ENCODE data around the gene SIAH1. TPM values are rescaled to one million over a fixed set of nuclear protein-coding genes. Genes with fewer than 3 reads are reported as not detected.
"Not testable (repeated sequence)": the region's sequence is repeated elsewhere in the genome, so short reads cannot be mapped to it uniquely, and the experiment has no call there.

SIAH1 gene
- total RNA-seq, 4 donors from 2014 or later: 20.6 to 37.6 (median 34.4) TPM

- DNase-seq (ENCODE audit: low spot score in 2 of 2): no peak
- 68 to 74% methylated on average over 2 of the region's 2 CpGs for WGBS, 2 donors
- TF ChIP-seq, protein P1, sequence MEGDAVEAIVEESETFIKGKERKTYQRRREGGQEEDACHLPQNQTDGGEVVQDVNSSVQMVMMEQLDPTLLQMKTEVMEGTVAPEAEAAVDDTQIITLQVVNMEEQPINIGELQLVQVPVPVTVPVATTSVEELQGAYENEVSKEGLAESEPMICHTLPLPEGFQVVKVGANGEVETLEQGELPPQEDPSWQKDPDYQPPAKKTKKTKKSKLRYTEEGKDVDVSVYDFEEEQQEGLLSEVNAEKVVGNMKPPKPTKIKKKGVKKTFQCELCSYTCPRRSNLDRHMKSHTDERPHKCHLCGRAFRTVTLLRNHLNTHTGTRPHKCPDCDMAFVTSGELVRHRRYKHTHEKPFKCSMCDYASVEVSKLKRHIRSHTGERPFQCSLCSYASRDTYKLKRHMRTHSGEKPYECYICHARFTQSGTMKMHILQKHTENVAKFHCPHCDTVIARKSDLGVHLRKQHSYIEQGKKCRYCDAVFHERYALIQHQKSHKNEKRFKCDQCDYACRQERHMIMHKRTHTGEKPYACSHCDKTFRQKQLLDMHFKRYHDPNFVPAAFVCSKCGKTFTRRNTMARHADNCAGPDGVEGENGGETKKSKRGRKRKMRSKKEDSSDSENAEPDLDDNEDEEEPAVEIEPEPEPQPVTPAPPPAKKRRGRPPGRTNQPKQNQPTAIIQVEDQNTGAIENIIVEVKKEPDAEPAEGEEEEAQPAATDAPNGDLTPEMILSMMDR (IDR thresholded peaks at IDR 0.05): no peak
- TF ChIP-seq POLR2A (IDR thresholded peaks at IDR 0.05): no peak
- H3K4me3 ChIP-seq (ENCODE audit: low read depth, poor library complexity, severe bottlenecking): no peak overlapping the region
- intact Hi-C loops (cut with DNase I; ENCODE audit: low total_unique reads): no loop called here
Observed at GRCh38 chr16:48413272-48413671, 28.1 kb upstream of the SIAH1 start.

DNA sequence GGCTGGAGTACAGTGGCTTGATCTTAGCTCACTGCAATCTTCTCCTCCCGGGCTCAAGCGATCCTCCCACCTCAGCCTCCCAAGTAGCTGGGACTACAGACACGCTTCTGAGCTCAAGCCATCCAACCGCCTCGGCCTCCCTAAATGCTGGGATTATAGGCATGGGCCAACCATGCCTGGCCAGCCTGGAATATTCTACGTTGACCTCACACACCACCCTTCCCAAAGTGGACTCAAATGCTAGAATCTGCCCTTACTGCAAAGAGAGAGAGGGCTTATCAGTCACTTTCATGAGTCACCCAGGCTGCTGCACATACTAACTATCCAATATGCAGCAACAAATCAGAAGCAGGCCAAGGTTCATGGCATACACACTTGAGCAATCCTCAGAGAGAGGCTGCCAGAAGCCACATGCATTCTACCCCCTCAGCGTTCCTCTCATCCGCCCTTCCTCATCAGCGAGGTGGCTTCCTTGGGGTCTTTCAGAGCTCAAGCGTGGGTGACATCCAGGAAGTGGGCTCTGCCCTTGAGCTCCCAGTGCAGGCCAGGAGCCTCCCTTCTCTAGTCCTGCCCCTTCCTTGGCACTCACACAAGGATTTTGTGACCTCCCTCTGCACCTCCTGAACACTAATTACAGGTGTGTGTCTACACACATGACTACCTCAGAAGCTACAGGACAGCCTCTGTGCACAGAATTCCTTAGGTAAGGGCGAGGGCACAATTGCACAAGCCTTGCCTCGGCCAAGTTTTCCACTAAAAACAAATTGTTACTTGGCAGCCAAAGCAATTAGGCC lies 24.8 kb upstream of the SIAH1 start:
- peak in 1 of 2 donors; percentile 47 for DNase-seq (ENCODE audit: low spot score in 2 of 2)
- H3K4me3 ChIP-seq (ENCODE audit: low read depth, poor library complexity, severe bottlenecking): no peak overlapping the region
- intact Hi-C loops (cut with DNase I; ENCODE audit: low total_unique reads): no loop called here
- 61 to 71% methylated on average over 12 of the region's 12 CpGs for WGBS, 2 donors
- no peak for TF ChIP-seq POLR2A (IDR thresholded peaks at IDR 0.05)
- TF ChIP-seq, protein P1 (IDR thresholded peaks at IDR 0.05): no peak

- 92 to 97% methylated on average over 7 of the region's 7 CpGs for WGBS, 2 donors
- TF ChIP-seq, protein P1 (IDR thresholded peaks at IDR 0.05): no peak
- TF ChIP-seq POLR2A (IDR thresholded peaks at IDR 0.05): no peak
- peak; percentile 34 to 86 for DNase-seq (ENCODE audit: low spot score in 2 of 2)
- no peak overlapping the region for H3K4me3 ChIP-seq (ENCODE audit: low read depth, poor library complexity, severe bottlenecking)
- intact Hi-C loops (cut with DNase I; ENCODE audit: low total_unique reads): no loop called here
Observed at GRCh38 chr16:48408688-48409087, 23.5 kb upstream of the SIAH1 start.

DNA sequence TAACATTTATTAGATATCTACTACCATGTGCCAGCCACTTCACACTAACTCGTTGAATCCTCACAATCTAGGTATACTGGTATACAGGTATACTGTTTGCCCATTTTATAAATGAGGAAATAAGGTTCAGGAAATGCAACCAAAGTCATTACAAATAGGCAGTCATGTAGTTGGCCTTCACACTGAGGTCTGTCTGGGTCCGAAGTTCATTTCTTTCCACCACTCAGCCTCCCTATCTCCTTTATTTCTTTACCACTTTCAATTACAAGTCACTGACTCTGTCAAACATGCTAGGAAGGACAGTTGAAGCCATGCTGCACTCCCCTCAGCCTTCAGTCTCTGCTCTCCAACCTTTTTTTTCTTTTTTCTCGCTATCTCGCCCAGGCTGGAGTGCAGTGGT lies 20.7 kb upstream of the SIAH1 start:
- DNase-seq (ENCODE audit: low spot score in 2 of 2): no peak
- H3K4me3 ChIP-seq (ENCODE audit: low read depth, poor library complexity, severe bottlenecking): no peak overlapping the region
- intact Hi-C loops (cut with DNase I; ENCODE audit: low total_unique reads): no loop called here
- TF ChIP-seq POLR2A (IDR thresholded peaks at IDR 0.05): no peak
- TF ChIP-seq, protein P1 (IDR thresholded peaks at IDR 0.05): no peak
- WGBS, 2 donors: 91 to 97% methylated on average over 4 of the region's 4 CpGs

GRCh38 chr16:48405153-48405552 lies 19.9 kb upstream of the SIAH1 start:
- WGBS, 2 donors: 94 to 100% methylated on average over 1 of the region's 1 CpG
- H3K4me3 ChIP-seq (ENCODE audit: low read depth, poor library complexity, severe bottlenecking): no peak overlapping the region
- no peak for DNase-seq (ENCODE audit: low spot score in 2 of 2)
- TF ChIP-seq, protein P1 (IDR thresholded peaks at IDR 0.05): no peak
- TF ChIP-seq POLR2A (IDR thresholded peaks at IDR 0.05): no peak
- intact Hi-C loops (cut with DNase I; ENCODE audit: low total_unique reads): no loop called here

GRCh38 chr16:48402547-48402946 lies 17.3 kb upstream of the SIAH1 start:
- 94 to 96% methylated on average over 8 of the region's 8 CpGs for WGBS, 2 donors
- intact Hi-C loops (cut with DNase I; ENCODE audit: low total_unique reads); H3K4me3 ChIP-seq (ENCODE audit: low read depth, poor library complexity, severe bottlenecking); DNase-seq (ENCODE audit: low spot score in 2 of 2): not testable (repeated sequence)

Data from lower leg skin (tissue), 4 donors.